Neural progenitor cell (in vitro differentiated cells): ENCODE results near the gene ABI3BP.

ENCODE experiments used
- CTCF ChIP-seq: fragments of 200-600 bp; sonication (generic); IDR thresholded peaks from 2 replicates; pipeline ENCODE4 v1.5.1; 2017; ENCODE audit warnings: antibody characterized with exemption, mild to moderate bottlenecking
- EZH2 ChIP-seq: fragments of 200-600 bp; sonication (generic); IDR thresholded peaks from 2 replicates; pipeline ENCODE4 v1.6.1; 2017; ENCODE audit warnings: antibody characterized with exemption, mild to moderate bottlenecking, moderate library complexity

- TF ChIP-seq CTCF (no peak), EZH2 (no peak)
These were observed 158.9 kb downstream of the ABI3BP start for GRCh38 chr3:100834332-100834731.
